Endothelial cell of umbilical vein (primary cell): ENCODE data around the gene RFNG. TPM values are rescaled to one million over a fixed set of nuclear protein-coding genes. Genes with fewer than 3 reads are reported as not detected.

Source experiments
- BruUV-seq: library from RNA; stranded (reverse); fragments of 400-500 nt; replicated peaks from 2 replicates; lab custom pipeline; 2021; lab: Mats Ljungman, UMichigan
- CTCF ChIA-PET: fragments of 300-600, 350-600 bp; sonication (Branson Sonifier 250); formaldehyde crosslinking; loops from one replicate; lab custom pipeline; 2021; ENCODE audit warnings: antibody characterized with exemption, inconsistent platforms; lab: Charles Lee
- POLR2A ChIA-PET: fragments of 300-600, 350-600 bp; sonication (Branson Sonifier 250); formaldehyde crosslinking; loops from one replicate; lab custom pipeline; 2021; ENCODE audit warnings: antibody characterized with exemption, inconsistent platforms; lab: Charles Lee
- DNase-seq: peaks from one replicate; pipeline ENCODE4 v3.0.0-alpha.2; 2011; ENCODE audit warnings: low read depth, low spot score
- FAIRE-seq: peaks from 2 replicates; lab custom pipeline; 2011; peaks lifted over from hg19 to GRCh38; lab: Jason Lieb, UNC
- H2AFZ ChIP-seq: 2 replicates; pipeline ENCODE4 v1.6.0; 2012; ENCODE audit warnings: low read depth, low read length, control low read depth, inconsistent platforms
- H3K27ac ChIP-seq: 2 replicates; pipeline ENCODE4 v1.5.1; 2011; ENCODE audit warnings: low read depth, mild to moderate bottlenecking, control low read depth, low read length, moderate library complexity; ENCODE audit not compliant: insufficient read depth
- H3K27me3 ChIP-seq, 2 experiments: 2 replicates each; pipeline versions ENCODE4 v1.6.0 to v1.6.1; 2011; ENCODE audit warnings: low read length in 2 of 2, mixed read lengths in 1 of 2; ENCODE audit not compliant: control insufficient read depth in 2 of 2, insufficient read depth in 2 of 2
- H3K36me3 ChIP-seq, 2 experiments: 2 replicates in 1 of 2; 3 replicates in 1 of 2; pipeline ENCODE4 v1.5.1; 2011; ENCODE audit warnings: low read length in 2 of 2, mild to moderate bottlenecking in 1 of 2, moderate library complexity in 1 of 2; ENCODE audit not compliant: control insufficient read depth in 2 of 2, insufficient read depth in 2 of 2; ENCODE audit errors: extremely low read depth in 1 of 2
- H3K4me1 ChIP-seq: 3 replicates; pipeline ENCODE4 v1.5.1; 2011; ENCODE audit warnings: mild to moderate bottlenecking, low read length; ENCODE audit not compliant: control insufficient read depth, insufficient read depth; ENCODE audit errors: extremely low read depth
- H3K4me2 ChIP-seq: 2 replicates; pipeline ENCODE4 v1.6.1; 2011; ENCODE audit warnings: low read length, control low read depth, mixed read lengths; ENCODE audit not compliant: insufficient read depth
- H3K4me3 ChIP-seq, 3 experiments: fragments of 200-600 bp in 1 of 3; sonication (generic), shearing (Covaris generic) in 1 of 3; replicated peaks in 1 of 3; 2 replicates each; pipeline ENCODE4 v1.5.1; 2011 to 2016; ENCODE audit warnings: control low read depth in 3 of 3, low read length in 3 of 3, mild to moderate bottlenecking in 2 of 3, inconsistent platforms in 1 of 3, low read depth in 1 of 3, moderate library complexity in 1 of 3; ENCODE audit not compliant: insufficient read depth in 1 of 3
- H3K79me2 ChIP-seq: 2 replicates; pipeline ENCODE4 v1.6.0; 2012; ENCODE audit warnings: low read length, inconsistent platforms; ENCODE audit not compliant: control insufficient read depth, insufficient read depth
- H3K9ac ChIP-seq: replicated peaks from 2 replicates; pipeline ENCODE3; 2011; ENCODE audit warnings: low read length, control low read depth; ENCODE audit not compliant: insufficient read depth; ENCODE audit errors: extremely low read depth
- H3K9me1 ChIP-seq: replicated peaks from 3 replicates; pipeline ENCODE4 v1.6.0; 2011; ENCODE audit warnings: mild to moderate bottlenecking, low read length; ENCODE audit not compliant: control insufficient read depth, insufficient read depth; ENCODE audit errors: extremely low read depth
- H3K9me3 ChIP-seq: replicated peaks from 2 replicates; pipeline ENCODE4 v1.5.1; 2012; ENCODE audit warnings: low read length, inconsistent platforms; ENCODE audit not compliant: control insufficient read depth, insufficient read depth
- H4K20me1 ChIP-seq: replicated peaks from 2 replicates; pipeline ENCODE3; 2011; ENCODE audit warnings: mild to moderate bottlenecking, low read length; ENCODE audit not compliant: control insufficient read depth, insufficient read depth; ENCODE audit errors: extremely low read depth
- FOS ChIP-seq: IDR thresholded peaks from 2 replicates; pipeline ENCODE4 v1.6.1; 2011; ENCODE audit warnings: mild to moderate bottlenecking, low read length, moderate library complexity, borderline replicate concordance; ENCODE audit not compliant: insufficient read depth
- JUN ChIP-seq: IDR thresholded peaks from 2 replicates; pipeline ENCODE4 v1.6.1; 2011; ENCODE audit warnings: borderline replicate concordance, low read depth; ENCODE audit not compliant: insufficient read length, insufficient read depth
- MYC ChIP-seq: IDR thresholded peaks from one replicate; pipeline ENCODE4 v1.6.1; 2011; ENCODE audit warnings: mild to moderate bottlenecking, low read depth, low read length
- POLR2AphosphoS5 ChIP-seq: IDR thresholded peaks from 2 replicates; pipeline ENCODE4 v1.6.1; 2012; ENCODE audit warnings: low read depth, mild to moderate bottlenecking, control low read depth, low read length, moderate library complexity; ENCODE audit not compliant: insufficient read depth
- dilution Hi-C: fragments of 300-500 bp; cut with MboI; formaldehyde crosslinking; loops from one replicate; pipeline ENCODE4 v1.15.0; 2019; ENCODE audit warnings: low sequenced_read_pairs; ENCODE audit not compliant: extremely low pct_ligation_motif_present
- intact Hi-C: fragments of 100-400 bp; cut with micrococcal nuclease; formaldehyde crosslinking; loops from one replicate; pipeline ENCODE4 v1.10.0; 2022
- polyA plus RNA-seq, 4 experiments: library from polyadenylated mRNA; depleted of rRNA in 3 of 4; stranded (reverse) in 3 of 4; unstranded in 1 of 4; fragments of >200 nt; gene quantifications; 2 replicates each; pipeline versions ENCODE4 v1.2.1 to v1.2.3, GENCODE V29; 2011 to 2012; ENCODE audit warnings: missing spikeins in 1 of 4
- total RNA-seq: library from RNA; stranded (reverse); gene quantifications from 2 replicates; pipeline ENCODE4 v1.2.3, GENCODE V29; 2021
- TF ChIP-seq, protein P1 (sequence below), 2 donors: IDR thresholded peaks; 1 replicate in 1 of 2; 2 replicates in 1 of 2; pipeline ENCODE4 v1.5.1; 2011; ENCODE audit warnings: low read length in 2 of 2, mild to moderate bottlenecking in 2 of 2, moderate library complexity in 2 of 2, control low read depth in 1 of 2, inconsistent platforms in 1 of 2, low read depth in 1 of 2; ENCODE audit not compliant: insufficient read depth in 1 of 2; ENCODE audit errors: extremely low read depth in 1 of 2

RFNG gene
- total and polyA plus RNA-seq, 2 donors (not counting 3 experiments of a cell fraction or from before 2014, with no cell fraction given) = 33.7 to 40.0 TPM

GRCh38 chr17:82019690-82020571 lies 31.7 kb downstream of the RFNG start:
- Histone ChIP-seq H4K20me1 (no peaks in the 10 kb centered on the region), H3K79me2 (peaks cover 5% of the 10 kb centered on the region), H3K27me3 (no peaks in the 10 kb centered on the region), H3K4me3 (no peak overlapping the region), H3K4me2 (no peak overlapping the region), H3K9me3 (no peaks in the 10 kb centered on the region), H3K36me3 (no peaks in the 10 kb centered on the region), H3K9ac (no peak overlapping the region), H3K9me1 (no peaks in the 10 kb centered on the region), H2AFZ (no peak overlapping the region), H3K4me1 (peaks cover 12% of the 10 kb centered on the region), H3K27ac (no peak overlapping the region)
- dilution Hi-C loops (no loop called here), intact Hi-C loops (loop anchor here (5.0 to 10.0 kb wide), 2 partner anchors 43 to 195 kb away; partner anchors contain the start of genes ASPSCR1 and CCDC57)
- no peak for FAIRE-seq
- ChIA-PET CTCF (interaction anchor here (0.7 to 9.1 kb wide), 25 partner anchors 8 to 291 kb away, joined by 3 to 345 read pairs (median 5); partner anchors contain the start of genes DCXR, MAFG, NOTUM and RAC3), POLR2A (no interaction called here)
- BruUV-seq = no TSS peak
- TF ChIP-seq, protein P1, sequence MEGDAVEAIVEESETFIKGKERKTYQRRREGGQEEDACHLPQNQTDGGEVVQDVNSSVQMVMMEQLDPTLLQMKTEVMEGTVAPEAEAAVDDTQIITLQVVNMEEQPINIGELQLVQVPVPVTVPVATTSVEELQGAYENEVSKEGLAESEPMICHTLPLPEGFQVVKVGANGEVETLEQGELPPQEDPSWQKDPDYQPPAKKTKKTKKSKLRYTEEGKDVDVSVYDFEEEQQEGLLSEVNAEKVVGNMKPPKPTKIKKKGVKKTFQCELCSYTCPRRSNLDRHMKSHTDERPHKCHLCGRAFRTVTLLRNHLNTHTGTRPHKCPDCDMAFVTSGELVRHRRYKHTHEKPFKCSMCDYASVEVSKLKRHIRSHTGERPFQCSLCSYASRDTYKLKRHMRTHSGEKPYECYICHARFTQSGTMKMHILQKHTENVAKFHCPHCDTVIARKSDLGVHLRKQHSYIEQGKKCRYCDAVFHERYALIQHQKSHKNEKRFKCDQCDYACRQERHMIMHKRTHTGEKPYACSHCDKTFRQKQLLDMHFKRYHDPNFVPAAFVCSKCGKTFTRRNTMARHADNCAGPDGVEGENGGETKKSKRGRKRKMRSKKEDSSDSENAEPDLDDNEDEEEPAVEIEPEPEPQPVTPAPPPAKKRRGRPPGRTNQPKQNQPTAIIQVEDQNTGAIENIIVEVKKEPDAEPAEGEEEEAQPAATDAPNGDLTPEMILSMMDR (IDR thresholded peaks at IDR 0.05; ENCODE audit: extremely low read depth in 1 of 2, insufficient read depth in 1 of 2, low read depth in 1 of 2, low read length in 2 of 2) = peak; percentile 79 to 94
- no peak for TF ChIP-seq FOS
- no peak for TF ChIP-seq JUN
- no peak for TF ChIP-seq POLR2AphosphoS5
- no peak for TF ChIP-seq MYC
- DNase-seq = peak; percentile 39
